Sciatic nerve (tissue), 2 donors: ENCODE results near the gene OR51B6. TPM values are rescaled to one million over a fixed set of nuclear protein-coding genes. Genes with fewer than 3 reads are reported as not detected.
"Not testable (repeated sequence)": the region's sequence is repeated elsewhere in the genome, so short reads cannot be mapped to it uniquely, and the experiment has no call there.

Experiments used
- ATAC-seq: fragments of 200-7000 bp; cut with Tn5 transposase; one replicate; pipeline ENCODE4 v1.9.1; 2020; ENCODE audit warnings: mild to moderate bottlenecking, moderate library complexity
- DNase-seq: peaks from one replicate; pipeline ENCODE4 v3.0.0-alpha.2; 2020; ENCODE audit warnings: low spot score
- intact Hi-C: fragments of 100-400 bp; cut with DNase I; formaldehyde crosslinking; loops from one replicate; pipeline ENCODE4 v1.14.2; 2022
- total RNA-seq: library from RNA; stranded (reverse); fragmentation: NEBNext Ultra II Directional; extraction: Animal tissue kit (Norgen Biotek cat#: 25700); gene quantifications from one replicate; pipeline ENCODE4 v1.2.1, GENCODE V29; 2021
- donor health status: DM: no; HTN: no; CAD: no.
- donor health status: DM: no; HTN: no; CAD: no.

OR51B6 gene, protein sequence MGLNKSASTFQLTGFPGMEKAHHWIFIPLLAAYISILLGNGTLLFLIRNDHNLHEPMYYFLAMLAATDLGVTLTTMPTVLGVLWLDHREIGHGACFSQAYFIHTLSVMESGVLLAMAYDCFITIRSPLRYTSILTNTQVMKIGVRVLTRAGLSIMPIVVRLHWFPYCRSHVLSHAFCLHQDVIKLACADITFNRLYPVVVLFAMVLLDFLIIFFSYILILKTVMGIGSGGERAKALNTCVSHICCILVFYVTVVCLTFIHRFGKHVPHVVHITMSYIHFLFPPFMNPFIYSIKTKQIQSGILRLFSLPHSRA
- total RNA-seq = not detected

DNA sequence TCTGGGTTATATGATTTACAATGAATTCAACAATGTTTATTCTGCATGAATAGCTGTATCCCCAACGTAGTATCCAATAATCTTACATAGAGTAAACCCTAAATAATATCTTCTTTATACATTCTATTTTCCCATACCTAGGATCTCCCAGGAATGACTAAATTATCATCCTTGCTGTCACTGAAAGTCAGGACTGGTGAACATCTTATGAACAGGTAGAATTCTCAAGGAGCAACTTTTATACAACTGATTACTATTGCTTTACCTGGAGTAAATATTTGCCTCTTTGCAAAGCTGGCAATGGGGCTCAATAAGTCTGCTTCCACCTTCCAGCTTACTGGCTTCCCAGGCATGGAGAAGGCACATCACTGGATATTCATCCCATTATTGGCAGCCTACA lies at the start of gene OR51B6:
OR51B6 (plus strand) TSS at position 301 of the 400 bp plus-strand sequence; CDS start at position 301, 0 bp downstream.
- no peak for DNase-seq
- no peak for ATAC-seq
- intact Hi-C loops = no loop called here

DNA sequence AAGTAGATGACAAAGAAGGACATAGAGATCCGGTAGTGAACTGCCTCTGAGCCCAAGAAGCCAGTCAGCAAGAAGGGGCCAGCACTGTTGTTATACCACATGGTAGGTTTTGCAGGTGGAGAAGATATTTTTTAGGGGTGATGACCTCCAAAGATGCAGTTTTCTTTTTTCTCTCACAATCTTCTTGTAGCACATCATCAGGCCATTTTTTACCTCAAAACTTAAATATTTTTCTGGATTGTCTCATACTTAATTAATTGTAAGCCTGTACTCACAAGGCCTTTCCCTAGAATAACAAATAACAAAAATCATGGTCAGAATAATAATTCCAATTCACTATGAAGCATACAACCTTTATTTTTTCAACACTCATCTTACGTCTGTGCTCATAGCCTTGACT lies 49.5 kb upstream of the OR51B6 start, which contains the start of gene OR51B4:
OR51B4 (minus strand) TSS at position 101 of the 400 bp plus-strand sequence; CDS start at position 101, 0 bp downstream.
- DNase-seq (no peak), ATAC-seq (no peak)
- intact Hi-C loops = no loop called here

DNA sequence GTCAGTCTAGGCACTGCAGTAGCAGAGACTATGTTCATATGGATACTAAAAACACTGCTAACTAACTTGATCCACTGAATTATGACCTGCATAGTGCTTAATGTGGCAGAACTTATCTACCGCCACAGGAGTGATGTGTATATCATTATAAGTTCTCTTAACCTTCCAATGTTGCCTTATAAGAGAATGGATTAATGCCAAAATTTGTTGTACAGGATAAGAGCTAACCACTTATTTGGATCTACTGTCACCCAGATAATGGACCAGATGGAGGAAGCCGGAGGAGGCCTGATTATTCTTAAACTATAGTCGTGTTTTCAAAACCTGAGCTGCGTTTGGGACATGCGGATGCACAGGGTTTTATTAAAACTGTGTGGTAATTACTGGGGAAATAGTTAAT lies 47.7 kb upstream of the OR51B6 start:
- intact Hi-C loops = no loop called here
- ATAC-seq (no peak), DNase-seq (no peak)

DNA sequence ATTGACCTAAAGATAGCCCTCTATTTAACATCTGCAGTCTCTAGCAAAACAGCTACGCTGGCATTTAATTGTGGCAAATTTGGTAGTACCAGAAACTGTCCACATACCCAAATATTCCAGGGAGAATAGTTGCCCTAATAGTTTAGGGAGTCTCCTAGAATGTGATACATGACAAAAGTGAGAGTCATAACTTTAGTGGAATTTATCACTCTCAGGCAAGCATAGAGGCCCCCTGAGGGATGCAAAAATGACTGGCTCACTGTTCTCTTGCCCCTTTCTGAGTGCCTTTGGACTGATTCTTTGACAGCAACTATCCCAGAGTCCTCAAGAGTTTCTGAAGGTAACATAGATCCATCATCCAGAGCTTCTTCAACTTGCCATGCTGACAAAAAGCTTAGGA lies 47.3 kb upstream of the OR51B6 start:
- intact Hi-C loops = no loop called here
- ATAC-seq (no peak), DNase-seq (no peak)

DNA sequence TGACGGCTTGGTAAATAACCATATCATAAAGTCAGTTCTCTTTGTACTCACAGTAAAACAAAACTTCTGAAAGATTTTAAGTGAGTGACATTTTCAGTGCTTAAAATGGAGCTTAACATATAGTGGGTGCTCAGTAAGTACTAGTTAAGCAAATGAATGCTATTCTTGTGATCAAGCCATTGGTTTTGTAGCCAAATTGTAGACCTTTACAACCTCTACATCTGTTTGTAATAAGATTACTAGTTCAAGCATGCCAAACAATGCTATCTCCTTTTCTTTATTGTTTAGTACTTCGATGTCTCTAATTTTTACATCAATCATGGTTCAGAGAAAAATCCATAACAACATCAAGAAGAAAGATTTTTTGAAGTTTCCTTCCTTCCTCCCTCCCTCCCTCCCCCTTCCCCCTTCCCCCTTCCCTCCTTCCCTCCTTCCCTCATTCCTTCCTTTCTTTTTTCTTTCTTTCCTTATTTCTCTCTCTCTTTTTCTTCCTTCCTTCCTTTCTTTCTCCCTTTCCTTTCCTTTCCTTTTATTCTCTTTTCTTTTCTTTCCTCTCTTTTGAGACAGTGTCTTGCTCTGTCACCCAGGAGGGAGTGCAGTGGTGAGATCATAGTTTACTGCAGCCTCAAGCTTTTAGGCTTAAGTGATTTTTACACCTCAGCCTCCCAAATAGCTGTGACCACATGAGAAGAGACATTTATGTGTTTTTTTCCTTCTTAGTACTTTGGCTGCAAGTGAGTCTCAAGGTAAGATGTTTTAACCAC lies 43.9 kb upstream of the OR51B6 start:
- no peak for DNase-seq
- intact Hi-C loops = no loop called here
- no peak for ATAC-seq

DNA sequence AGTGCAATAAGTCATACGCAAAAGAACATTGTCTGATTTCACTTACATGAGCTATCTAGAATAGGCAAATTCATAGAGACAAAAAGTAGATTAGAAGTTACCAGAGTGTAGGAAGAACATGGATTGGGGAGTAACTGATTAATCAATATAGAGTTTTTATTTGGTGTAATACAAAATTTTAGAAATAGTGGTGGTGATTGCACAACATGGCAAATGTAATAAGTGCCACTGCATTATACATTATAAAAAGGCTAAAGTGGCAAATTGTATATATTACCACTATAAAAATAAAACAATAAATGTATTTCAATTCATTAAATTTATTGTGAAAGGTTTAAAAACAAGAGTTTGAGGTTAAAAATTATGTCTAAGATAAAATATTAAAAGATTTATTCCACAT lies 40.9 kb upstream of the OR51B6 start:
- intact Hi-C loops = no loop called here
- ATAC-seq (no peak), DNase-seq (no peak)

DNA sequence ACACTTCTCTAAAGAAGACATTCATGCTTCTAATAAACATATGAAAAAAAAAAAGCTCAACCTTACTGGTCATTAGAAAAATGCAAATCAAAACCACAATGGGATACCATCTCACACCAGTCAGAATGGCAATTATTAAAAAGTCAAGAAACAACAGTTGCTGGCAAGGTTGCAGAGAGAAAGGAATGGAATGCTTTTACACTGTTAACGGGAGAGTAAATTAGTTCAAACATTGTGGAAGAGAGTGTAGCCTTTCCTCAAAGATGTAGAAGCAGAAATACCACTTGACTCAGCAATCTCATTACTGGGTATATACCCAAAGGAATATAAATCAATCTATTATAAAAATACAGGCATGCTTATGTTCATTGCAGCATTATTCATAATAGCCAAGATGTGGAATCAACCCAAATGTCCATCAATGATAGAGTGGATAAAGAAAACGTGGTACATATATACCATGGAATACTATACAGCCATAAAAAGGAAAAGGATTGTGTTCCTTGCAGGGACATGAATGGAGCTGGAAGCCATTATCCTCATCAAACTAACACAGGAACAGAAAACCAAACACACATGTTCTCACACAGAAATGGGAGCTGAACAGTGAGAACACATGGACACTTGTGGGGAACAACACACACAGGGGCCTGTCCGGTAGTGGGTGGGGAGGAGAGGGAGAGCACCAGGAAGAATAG lies 37.8 kb upstream of the OR51B6 start:
- ATAC-seq, DNase-seq, intact Hi-C loops: not testable (repeated sequence)

DNA sequence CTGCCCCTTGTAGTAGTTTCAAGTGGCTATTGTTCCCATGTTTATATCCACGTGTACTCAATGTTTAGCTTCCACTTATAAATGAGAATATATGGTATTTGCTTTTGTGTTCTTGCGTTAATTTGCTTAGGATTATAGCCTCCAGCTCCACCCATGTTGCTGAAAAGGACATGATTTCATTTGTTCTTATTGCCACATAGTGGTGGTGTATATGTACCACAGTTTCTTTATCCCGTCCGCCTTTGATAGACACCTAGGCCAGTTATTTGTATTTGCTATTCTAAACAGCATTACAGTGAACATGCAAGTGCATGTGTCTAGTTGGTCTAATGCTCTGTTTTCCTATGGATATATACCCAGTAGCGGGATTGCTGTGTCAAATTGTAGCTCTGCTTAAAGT lies 34.0 kb upstream of the OR51B6 start:
- intact Hi-C loops = no loop called here
- ATAC-seq = no peak
- no peak for DNase-seq

DNA sequence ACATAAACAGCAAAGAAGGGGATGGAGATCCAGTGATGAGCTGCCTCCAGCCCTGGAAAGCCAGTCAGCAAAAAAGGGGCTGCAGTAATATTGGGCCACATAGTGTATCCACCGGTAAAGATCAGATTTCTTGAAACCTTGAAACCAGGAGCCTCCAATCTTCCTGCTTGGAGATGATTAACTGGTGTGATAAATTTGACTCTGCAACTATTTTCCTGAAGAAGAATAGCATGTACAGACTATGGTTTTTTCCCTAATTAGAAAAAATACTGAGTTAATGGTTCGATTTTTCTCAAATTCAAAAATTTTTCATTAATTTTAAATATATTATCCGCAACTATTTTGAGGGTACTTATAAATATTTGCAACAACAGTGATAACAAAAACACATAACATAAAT lies 27.1 kb upstream of the OR51B6 start, which contains the start of gene OR51B2:
OR51B2 (minus strand) TSS at position 101 of the 400 bp plus-strand sequence; CDS start at position 101, 0 bp downstream.
- intact Hi-C loops = no loop called here
- DNase-seq = no peak

DNA sequence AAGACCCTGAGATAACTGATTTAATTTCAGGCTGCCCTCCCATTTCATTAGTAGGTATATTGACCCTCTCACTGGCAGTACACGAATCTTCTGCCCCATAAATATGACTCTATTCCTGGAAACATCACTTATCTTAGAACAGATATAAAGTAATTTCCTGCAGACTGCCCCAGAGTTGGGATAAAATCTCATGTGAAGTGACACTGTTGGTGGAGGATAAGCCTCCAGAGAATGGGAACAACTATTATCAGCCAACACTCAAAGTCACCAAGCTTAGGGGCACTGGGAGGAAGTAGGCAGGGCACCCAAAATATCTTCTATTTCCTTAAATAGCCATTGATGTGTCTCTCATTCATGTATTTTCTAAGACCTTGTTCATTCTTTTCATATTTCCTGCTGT lies 16.1 kb upstream of the OR51B6 start:
- DNase-seq (no peak), ATAC-seq (no peak)
- intact Hi-C loops = no loop called here

More for the DNA sequence above, 27.1 kb upstream of the OR51B6 start, which contains the start of gene OR51B2:
- no peak for ATAC-seq

DNA sequence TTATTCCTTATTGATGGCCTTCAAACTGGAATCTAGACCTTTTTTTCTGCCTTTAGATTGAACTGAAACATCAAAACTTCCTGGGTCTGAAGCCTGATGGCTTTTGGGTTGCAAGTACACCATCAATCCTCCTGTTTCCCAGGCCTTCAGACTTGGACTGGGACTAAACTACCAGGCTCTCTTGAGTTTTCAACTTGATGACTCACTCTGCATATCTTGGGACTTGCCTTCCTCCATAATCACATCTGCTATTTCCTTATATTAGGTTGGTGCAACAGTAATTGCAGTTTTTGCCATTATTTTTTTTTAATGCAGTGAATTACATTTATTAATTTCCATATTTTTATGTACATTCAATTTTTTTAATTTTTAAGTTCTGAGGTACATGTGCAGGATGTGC lies 15.0 kb upstream of the OR51B6 start:
- intact Hi-C loops = no loop called here
- ATAC-seq = no peak

DNA sequence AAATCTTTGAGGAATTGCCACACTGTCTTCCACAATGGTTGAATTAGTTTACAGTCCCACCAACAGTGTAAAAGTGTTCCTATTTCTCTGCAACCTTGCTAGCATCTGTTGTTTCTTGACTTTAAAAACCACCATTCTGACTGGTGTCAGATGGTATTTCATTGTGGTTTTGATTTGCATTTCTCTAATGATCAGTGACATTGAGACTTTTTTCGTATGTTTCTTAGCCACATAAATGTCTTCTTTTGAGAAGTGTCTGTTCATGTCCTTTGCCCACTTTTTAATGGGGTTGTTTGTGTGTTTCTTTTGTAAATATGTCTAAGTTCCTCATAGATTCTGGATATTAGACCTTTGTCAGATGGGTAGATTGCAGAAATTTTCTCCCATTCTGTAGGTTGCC lies 14.1 kb upstream of the OR51B6 start:
- intact Hi-C loops, DNase-seq, ATAC-seq: not testable (repeated sequence)

More for the DNA sequence above, 15.0 kb upstream of the OR51B6 start:
- DNase-seq = no peak

DNA sequence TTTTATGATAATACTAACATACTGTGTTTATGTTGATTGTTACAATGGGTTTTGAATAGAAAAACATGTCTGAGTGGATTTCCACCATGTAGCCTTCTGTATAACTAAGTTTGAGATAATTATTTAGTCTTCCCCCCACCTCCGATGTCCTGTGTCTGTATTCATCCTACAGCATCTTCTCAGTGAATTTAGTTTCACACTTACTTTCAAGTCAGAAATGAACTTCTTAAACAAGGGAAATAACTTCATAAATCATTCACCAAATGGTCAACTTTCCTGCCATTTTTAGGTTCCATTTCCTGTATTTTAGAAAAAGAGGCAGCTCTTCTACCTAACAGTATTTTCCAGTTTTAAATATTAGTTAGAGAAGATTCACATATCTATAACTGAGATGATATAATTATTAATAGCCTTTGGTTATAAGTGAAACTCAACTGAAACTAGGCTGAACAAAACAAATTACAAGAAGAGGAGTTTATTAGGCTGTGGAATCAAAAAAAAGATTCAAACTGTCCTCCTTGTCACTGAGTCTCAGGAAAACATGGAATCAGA lies 11.5 kb upstream of the OR51B6 start:
- ATAC-seq (no peak), DNase-seq (no peak)
- intact Hi-C loops = no loop called here

DNA sequence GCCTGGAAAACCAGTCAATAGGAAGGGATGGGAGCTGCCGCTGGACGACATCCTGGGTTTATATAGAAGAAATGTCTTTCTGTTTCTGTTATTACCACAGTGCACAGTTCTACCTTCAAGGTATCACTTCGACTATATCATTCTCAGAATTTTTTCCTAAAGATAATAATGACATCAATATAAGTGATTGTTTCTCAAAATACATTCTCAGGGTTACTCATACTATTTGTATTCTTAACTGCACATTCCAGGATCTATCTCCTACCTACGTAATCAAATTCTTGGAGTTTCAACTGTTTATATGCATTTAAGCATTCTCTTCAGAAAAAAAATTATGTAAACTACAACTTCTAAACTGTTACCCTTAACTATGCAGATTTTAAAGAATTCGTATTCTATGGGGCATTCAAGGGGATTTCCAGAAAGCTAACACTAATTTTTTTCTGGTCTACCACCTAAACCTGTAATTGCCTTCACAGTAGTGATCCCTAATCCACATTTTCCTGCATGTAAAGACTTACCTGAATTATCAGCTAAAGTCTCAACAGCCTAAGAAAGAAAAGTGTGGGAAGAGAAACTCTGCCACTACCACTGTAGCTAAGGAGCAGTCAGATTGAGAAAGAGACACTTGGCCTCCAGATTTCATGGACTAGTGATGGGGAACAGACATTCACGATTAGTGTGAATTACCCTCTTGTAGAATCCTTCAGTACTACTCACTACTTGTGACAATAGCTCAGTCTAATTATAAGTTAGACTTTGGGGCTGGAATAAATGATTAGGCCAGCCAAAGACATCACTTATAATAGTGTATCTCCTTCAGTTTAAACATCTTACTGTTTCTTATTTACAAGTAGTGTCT lies 7.6 kb upstream of the OR51B6 start, which contains the start of gene OR51B5:
OR51B5 (minus strand) TSS at position 51 of the 862 bp plus-strand sequence; CDS start at position 51, 0 bp downstream.
- no peak for DNase-seq
- intact Hi-C loops = no loop called here
- ATAC-seq = no peak

DNA sequence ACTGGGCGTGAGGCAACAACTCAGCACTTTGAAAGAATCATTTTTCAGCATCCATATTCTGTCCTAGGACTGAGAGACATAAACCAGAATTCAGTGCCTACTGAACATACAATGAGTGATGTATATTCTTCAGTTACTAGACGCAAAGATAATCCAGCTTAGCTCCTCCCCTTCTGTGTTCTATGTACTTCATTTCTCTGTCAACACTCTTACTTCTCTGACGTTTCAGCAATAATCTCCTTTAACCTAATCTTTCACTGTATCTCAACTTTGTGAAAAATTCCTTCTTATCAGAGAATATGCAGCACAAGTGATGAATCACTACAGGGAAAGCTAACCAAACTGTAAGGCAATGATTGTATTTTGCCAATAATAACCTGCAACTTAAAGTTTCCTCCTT lies 5.5 kb upstream of the OR51B6 start:
- no peak for ATAC-seq

DNA sequence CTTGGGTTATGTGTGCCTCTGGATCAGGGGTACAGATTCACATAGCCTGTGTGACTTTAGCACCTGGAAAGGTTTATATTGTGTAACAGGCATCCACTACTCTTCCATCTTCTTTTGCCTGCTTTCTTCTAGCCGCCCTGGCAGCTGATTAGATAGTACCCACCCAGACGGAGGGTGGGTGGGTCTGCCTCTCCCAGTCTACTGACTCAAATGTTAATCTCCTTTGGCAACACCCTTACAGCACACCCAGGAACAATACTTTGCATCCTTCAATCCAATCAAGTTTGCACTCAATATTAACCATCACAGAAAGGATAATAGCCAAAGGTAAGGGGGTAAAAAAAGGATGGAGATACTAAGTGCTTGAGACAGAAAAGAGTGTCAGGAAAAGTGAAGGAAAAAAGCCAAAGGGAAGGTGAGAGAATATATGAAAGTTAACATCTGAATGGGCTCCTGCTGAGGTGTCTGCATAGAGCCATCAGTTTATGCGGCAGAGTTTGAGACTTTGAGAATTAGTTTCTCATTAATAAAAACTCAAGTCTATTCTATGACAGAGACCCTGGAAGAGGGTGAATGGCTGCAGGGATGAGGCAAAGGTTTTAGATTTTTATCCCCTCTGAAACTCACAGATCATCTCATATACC lies 2.6 kb upstream of the OR51B6 start:
- ATAC-seq = no peak
- DNase-seq = no peak
- intact Hi-C loops = loop anchor here (5.0 kb wide), 1 partner anchor 1014 kb away; no protein-coding TSS in a partner anchor

More for the DNA sequence above, 5.5 kb upstream of the OR51B6 start:
- DNase-seq = no peak
- intact Hi-C loops = loop anchor here (5.0 kb wide), 1 partner anchor 1016 kb away; no protein-coding TSS in a partner anchor

DNA sequence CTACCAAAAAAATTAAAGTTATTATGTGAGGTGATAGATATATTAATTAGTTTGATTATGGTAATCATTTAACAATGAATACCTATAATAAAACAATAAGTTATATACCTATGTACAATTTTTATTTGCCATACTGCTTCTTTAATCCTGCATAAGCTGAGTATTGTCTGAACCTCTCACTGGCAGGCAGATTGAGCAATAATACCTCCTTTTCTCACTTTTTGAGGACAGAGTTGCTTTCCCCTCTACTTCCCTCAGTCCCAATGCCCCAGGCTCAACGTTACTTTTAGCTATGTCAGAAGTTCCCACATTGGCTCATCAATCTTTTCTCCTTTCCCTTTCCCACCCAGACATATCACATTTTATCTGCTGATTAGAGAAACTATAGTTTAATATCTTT lies 1.8 kb upstream of the OR51B6 start:
- no peak for DNase-seq
- intact Hi-C loops = loop anchor here (5.0 kb wide), 1 partner anchor 1013 kb away; no protein-coding TSS in a partner anchor
- no peak for ATAC-seq
